ENCODE data around the gene DAZAP1. TPM values are rescaled to one million over a fixed set of nuclear protein-coding genes. Genes with fewer than 3 reads are reported as not detected.

Gene DAZAP1
- total RNA-seq, 2 donors from 2014 or later: 154 to 179 TPM

- Mint-ChIP-seq H3K36me3 (ENCODE audit: low read depth) (peaks cover 40% of the 10 kb centered on the region), H3K9me3 (no peaks in the 10 kb centered on the region), H3K27ac (no peak overlapping the region), H3K4me3 (no peak overlapping the region), H3K4me1 (no peaks in the 10 kb centered on the region), H3K27me3 (ENCODE audit: insufficient read depth) (no peaks in the 10 kb centered on the region)
- H3K36me3 ChIP-seq (ENCODE audit: control insufficient read depth, insufficient read depth, low read length): peaks cover 10% of the 10 kb centered on the region
- WGBS, 2 experiments (ENCODE audit: insufficient coverage in 1 of 2, insufficient read length in 1 of 2): 94 to 96% methylated on average over 30 to 37 of the region's 37 CpGs
- no peak for TF ChIP-seq CTCF (conservative IDR thresholded peaks at IDR 0.05)
- H3K9me3 ChIP-seq (ENCODE audit: control insufficient read depth, low read length): no peaks in the 10 kb centered on the region
- H3K9ac ChIP-seq (ENCODE audit: extremely low read depth, low read length, poor library complexity, severe bottlenecking): no peak overlapping the region
- H3K27ac ChIP-seq (ENCODE audit: low read depth, low read length): no peak overlapping the region
- H3K4me3 ChIP-seq (ENCODE audit: low read length): no peak overlapping the region
- no peaks in the 10 kb centered on the region for H3K27me3 ChIP-seq (ENCODE audit: control insufficient read depth, insufficient read depth, low read length, poor library complexity, severe bottlenecking)
- no peak for DNase-seq
- no peaks in the 10 kb centered on the region for H3K4me1 ChIP-seq (ENCODE audit: control insufficient read depth, insufficient read depth, low read length)
These were observed 14.4 kb upstream of the DAZAP1 start for GRCh38 chr19:1392939-1393530.

- H3K27ac Mint-ChIP-seq: no peak overlapping the region
- Histone ChIP-seq H3K4me3 (ENCODE audit: low read length) (no peak overlapping the region), H3K36me3 (ENCODE audit: control insufficient read depth, insufficient read depth, low read length) (peaks cover 6% of the 10 kb centered on the region), H3K27me3 (ENCODE audit: control insufficient read depth, insufficient read depth, low read length, poor library complexity, severe bottlenecking) (no peaks in the 10 kb centered on the region), H3K27ac (ENCODE audit: low read depth, low read length) (no peak overlapping the region), H3K9me3 (ENCODE audit: control insufficient read depth, low read length) (no peaks in the 10 kb centered on the region), H3K4me1 (ENCODE audit: control insufficient read depth, insufficient read depth, low read length) (no peaks in the 10 kb centered on the region), H3K9ac (ENCODE audit: extremely low read depth, low read length, poor library complexity, severe bottlenecking) (no peak overlapping the region)
- no peak for DNase-seq
- WGBS, 2 experiments (ENCODE audit: insufficient coverage in 1 of 2, insufficient read length in 1 of 2): 92 to 93% methylated on average over 16 to 17 of the region's 17 CpGs
- no peaks in the 10 kb centered on the region for H3K27me3 Mint-ChIP-seq (ENCODE audit: insufficient read depth)
- no peak overlapping the region for H3K4me3 Mint-ChIP-seq
- no peaks in the 10 kb centered on the region for H3K9me3 Mint-ChIP-seq
- no peak for TF ChIP-seq CTCF (conservative IDR thresholded peaks at IDR 0.05)
- H3K4me1 Mint-ChIP-seq: no peaks in the 10 kb centered on the region
- peaks cover 39% of the 10 kb centered on the region for H3K36me3 Mint-ChIP-seq (ENCODE audit: low read depth)
These were observed 13.5 kb upstream of the DAZAP1 start for GRCh38 chr19:1393841-1394240.

- Histone ChIP-seq H3K27ac (ENCODE audit: low read depth, low read length) (no peak overlapping the region), H3K4me3 (ENCODE audit: low read length) (no peak overlapping the region)
- no peaks in the 10 kb centered on the region for H3K4me1 Mint-ChIP-seq
These were observed 12.9 kb upstream of the DAZAP1 start for GRCh38 chr19:1394252-1395193.

More at GRCh38 chr19:1394252-1395193, 12.9 kb upstream of the DAZAP1 start:
- Mint-ChIP-seq H3K36me3 (ENCODE audit: low read depth) (peaks cover 32% of the 10 kb centered on the region), H3K9me3 (no peaks in the 10 kb centered on the region), H3K27ac (no peak overlapping the region), H3K27me3 (ENCODE audit: insufficient read depth) (no peaks in the 10 kb centered on the region), H3K4me3 (no peak overlapping the region)
- H3K36me3 ChIP-seq (ENCODE audit: control insufficient read depth, insufficient read depth, low read length): no peaks in the 10 kb centered on the region
- no peak for TF ChIP-seq CTCF (conservative IDR thresholded peaks at IDR 0.05)
- H3K27me3 ChIP-seq (ENCODE audit: control insufficient read depth, insufficient read depth, low read length, poor library complexity, severe bottlenecking): no peaks in the 10 kb centered on the region
- DNase-seq: no peak
- H3K9me3 ChIP-seq (ENCODE audit: control insufficient read depth, low read length): no peaks in the 10 kb centered on the region
- no peaks in the 10 kb centered on the region for H3K4me1 ChIP-seq (ENCODE audit: control insufficient read depth, insufficient read depth, low read length)
- no peak overlapping the region for H3K9ac ChIP-seq (ENCODE audit: extremely low read depth, low read length, poor library complexity, severe bottlenecking)
- 71 to 87% methylated on average over 7 to 43 of the region's 43 CpGs for WGBS, 2 experiments (ENCODE audit: insufficient coverage in 1 of 2, insufficient read length in 1 of 2)

All from endodermal cell (in vitro differentiated cells).